IMR-90 (cell line): ENCODE data around the gene ASTN2. TPM values are rescaled to one million over a fixed set of nuclear protein-coding genes. Genes with fewer than 3 reads are reported as not detected.

Source experiments
- ATAC-seq: fragments of 200-7000 bp; cut with Tn5 transposase; 2 replicates; pipeline ENCODE4 v1.9.1; 2020; ENCODE audit warnings: low read depth, mild to moderate bottlenecking, moderate library complexity
- BruUV-seq: library from RNA; stranded (reverse); fragments of 400-500 nt; replicated peaks from 2 replicates; lab custom pipeline; 2021; lab: Mats Ljungman, UMichigan
- CTCF ChIA-PET: fragments of 300-600 bp; formaldehyde crosslinking; extraction: SDS; loops from one replicate; lab custom pipeline; 2021; ENCODE audit warnings: antibody characterized with exemption; lab: Yijun Ruan, JAX
- POLR2A ChIA-PET: fragments of 300-600 bp; sonication (Branson Sonifier 250); formaldehyde crosslinking; loops from one replicate; lab custom pipeline; 2022; ENCODE audit warnings: antibody characterized with exemption; ENCODE audit not compliant: unreplicated experiment; lab: Charles Lee
- DNase-seq: peaks from one replicate; pipeline ENCODE4 v3.0.0; 2013
- H2AFZ ChIP-seq: replicated peaks from 2 replicates; pipeline ENCODE3; 2013; ENCODE audit warnings: low read length, mild to moderate bottlenecking; ENCODE audit not compliant: poor library complexity
- H2AK5ac ChIP-seq: 2 replicates; pipeline ENCODE4 v1.6.1; 2013; ENCODE audit warnings: low read depth, low read length, inconsistent platforms
- H2AK9ac ChIP-seq: replicated peaks from 2 replicates; pipeline ENCODE3; 2013; ENCODE audit warnings: mild to moderate bottlenecking, low read depth, low read length, moderate library complexity; ENCODE audit not compliant: poor library complexity
- H2BK120ac ChIP-seq: 2 replicates; pipeline ENCODE4 v1.6.1; 2013; ENCODE audit warnings: low read depth, low read length, inconsistent platforms
- H2BK15ac ChIP-seq: 3 replicates; pipeline ENCODE4 v1.6.1; 2013; ENCODE audit warnings: low read depth, low read length, inconsistent platforms
- H2BK20ac ChIP-seq: 2 replicates; pipeline ENCODE4 v1.6.1; 2013; ENCODE audit warnings: low read depth, mild to moderate bottlenecking, inconsistent platforms, low read length, moderate library complexity
- H2BK5ac ChIP-seq: 2 replicates; pipeline ENCODE4 v1.6.1; 2013; ENCODE audit warnings: mild to moderate bottlenecking, low read depth, low read length, inconsistent platforms; ENCODE audit not compliant: poor library complexity, severe bottlenecking
- H3K14ac ChIP-seq: replicated peaks from 2 replicates; pipeline ENCODE4 v1.6.1; 2013; ENCODE audit warnings: low read depth, low read length, inconsistent platforms
- H3K18ac ChIP-seq: 2 replicates; pipeline ENCODE4 v1.6.1; 2013; ENCODE audit warnings: low read depth, low read length, control low read depth
- H3K23ac ChIP-seq: 2 replicates; pipeline ENCODE4 v1.6.1; 2013; ENCODE audit warnings: low read depth, low read length, inconsistent platforms
- H3K27ac ChIP-seq: 2 replicates; pipeline ENCODE4 v1.5.1; 2013; ENCODE audit warnings: mild to moderate bottlenecking, control low read depth, low read length; ENCODE audit not compliant: insufficient read depth
- H3K27me3 ChIP-seq: 2 replicates; pipeline ENCODE4 v1.6.1; 2013; ENCODE audit warnings: low read length; ENCODE audit not compliant: control insufficient read depth, insufficient read depth
- H3K36me3 ChIP-seq: 2 replicates; pipeline ENCODE4 v1.6.1; 2013; ENCODE audit warnings: low read length, mixed read lengths; ENCODE audit not compliant: control insufficient read depth, insufficient read depth
- H3K4ac ChIP-seq: 2 replicates; pipeline ENCODE4 v1.6.1; 2013; ENCODE audit warnings: low read depth, low read length, inconsistent platforms
- H3K4me1 ChIP-seq: 2 replicates; pipeline ENCODE4 v1.6.1; 2013; ENCODE audit warnings: low read length, mixed read lengths; ENCODE audit not compliant: control insufficient read depth, insufficient read depth
- H3K4me2 ChIP-seq: 2 replicates; pipeline ENCODE4 v1.6.1; 2013; ENCODE audit warnings: low read depth, mild to moderate bottlenecking, control low read depth, low read length, moderate library complexity
- H3K4me3 ChIP-seq: 2 replicates; pipeline ENCODE4 v1.5.1; 2013; ENCODE audit warnings: low read depth, mild to moderate bottlenecking, control low read depth, low read length, moderate library complexity; ENCODE audit not compliant: insufficient read depth
- H3K56ac ChIP-seq: 2 replicates; pipeline ENCODE4 v1.6.1; 2013; ENCODE audit warnings: low read length, inconsistent platforms; ENCODE audit not compliant: insufficient read depth; ENCODE audit errors: extremely low read depth
- H3K79me1 ChIP-seq, 2 experiments: 2 replicates each; pipeline ENCODE4 v1.6.1; 2013; ENCODE audit warnings: low read length in 2 of 2, inconsistent platforms in 1 of 2, low read depth in 1 of 2
- H3K9ac ChIP-seq: 2 replicates; pipeline ENCODE4 v1.6.1; 2013; ENCODE audit warnings: low read depth, low read length, control low read depth
- H3K9me1 ChIP-seq: 2 replicates; pipeline ENCODE4 v1.6.1; 2013; ENCODE audit warnings: low read length, inconsistent platforms; ENCODE audit not compliant: insufficient read depth
- H3K9me3 ChIP-seq: 2 replicates; pipeline ENCODE4 v1.6.1; 2013; ENCODE audit warnings: low read length; ENCODE audit not compliant: control insufficient read depth, insufficient read depth
- H4K20me1 ChIP-seq: 2 replicates; pipeline ENCODE4 v1.6.1; 2013; ENCODE audit warnings: low read length, inconsistent platforms; ENCODE audit not compliant: insufficient read depth
- H4K5ac ChIP-seq: 2 replicates; pipeline ENCODE4 v1.6.1; 2013; ENCODE audit warnings: mild to moderate bottlenecking, low read depth, low read length, control low read depth
- H4K8ac ChIP-seq, 2 experiments: 2 replicates each; pipeline ENCODE4 v1.6.1; 2013; ENCODE audit warnings: low read depth in 2 of 2, low read length in 2 of 2, control low read depth in 1 of 2, inconsistent platforms in 1 of 2
- H4K91ac ChIP-seq: 2 replicates; pipeline ENCODE4 v1.6.1; 2013; ENCODE audit warnings: low read depth, low read length, inconsistent platforms; ENCODE audit not compliant: insufficient read depth
- BHLHE40 ChIP-seq: fragments of 150-350 bp; IDR thresholded peaks from 2 replicates; pipeline ENCODE4 v1.6.1; 2016; ENCODE audit warnings: mild to moderate bottlenecking, low read depth, low read length
- RAD21 ChIP-seq: IDR thresholded peaks from 2 replicates; pipeline ENCODE4 v1.6.1; 2012; ENCODE audit warnings: low read length, improper control_type of control experiment
- WGBS, 2 experiments: methylation state at CpG; one replicate each; pipeline versions ENCODE4 v1.1.5 to v1.1.7; 2013; ENCODE audit warnings: missing lambda C conversion rate in 2 of 2; ENCODE audit not compliant: insufficient read length in 1 of 2; ENCODE audit errors: extremely low coverage in 2 of 2; 5-methylcytosine and 5-hydroxymethylcytosine counted together
- dilution Hi-C: fragments of 300-500 bp; cut with HindIII; formaldehyde crosslinking; loops from one replicate; pipeline ENCODE4 v1.14.3; 2018; ENCODE audit warnings: low sequenced_read_pairs; ENCODE audit not compliant: unreplicated experiment
- in situ Hi-C: fragments of 300-500 bp; cut with MboI; formaldehyde crosslinking; loops from 3 replicates; pipeline ENCODE4 v1.14.3; 2019; ENCODE audit warnings: low sequenced_read_pairs, inconsistent platforms, mixed read lengths
- intact Hi-C: fragments of 100-400 bp; cut with micrococcal nuclease; formaldehyde crosslinking; loops from 2 replicates; pipeline ENCODE4 v1.10.0; 2022
- polyA plus RNA-seq, 3 experiments: library from polyadenylated mRNA; depleted of rRNA; stranded (reverse); fragments of >200 nt; gene quantifications; 2 replicates each; pipeline ENCODE4 v1.2.3, GENCODE V29; 2012; ENCODE audit warnings: low replicate concordance in 1 of 3
- total RNA-seq: library from RNA; depleted of rRNA; stranded (reverse); fragments of >200 nt; gene quantifications from 2 replicates; pipeline ENCODE4 v1.2.3, GENCODE V29; 2012

The ASTN2 gene
- total and polyA plus RNA-seq, 2 of the 4 experiments (the other 2 are of a cell fraction), result 3.8 to 6.8 TPM

- no peaks in the 10 kb centered on the region for H3K9me3 ChIP-seq
- no peak overlapping the region for H3K4ac ChIP-seq
- no peak for DNase-seq
- no peak overlapping the region for H4K8ac ChIP-seq
- H2BK20ac ChIP-seq, result no peak overlapping the region
- no peak overlapping the region for H3K27ac ChIP-seq
- no peaks in the 10 kb centered on the region for H3K36me3 ChIP-seq
- H3K18ac ChIP-seq, result no peak overlapping the region
- H3K9ac ChIP-seq, result no peak overlapping the region
- H2BK120ac ChIP-seq, result no peak overlapping the region
- no peak overlapping the region for H3K4me2 ChIP-seq
- H3K14ac ChIP-seq, result no peak overlapping the region
- no peak for ATAC-seq
- intact Hi-C loops, result no loop called here
- peaks cover 4% of the 10 kb centered on the region; the same call in 1 of the 2 replicates for H3K27me3 ChIP-seq
- CTCF ChIA-PET, result no interaction called here
- no peak overlapping the region for H3K56ac ChIP-seq
- no TSS peak for BruUV-seq
- no peak overlapping the region for H3K23ac ChIP-seq
- in situ Hi-C loops, result no loop called here
- TF ChIP-seq BHLHE40, result no peak
- no peak for TF ChIP-seq RAD21
- no peak overlapping the region for H4K91ac ChIP-seq
- H2AK5ac ChIP-seq, result no peak overlapping the region
- no peaks in the 10 kb centered on the region for H3K9me1 ChIP-seq
- POLR2A ChIA-PET, result no interaction called here
- no peak overlapping the region for H2AFZ ChIP-seq
- H2BK5ac ChIP-seq, result no peak overlapping the region
- H4K20me1 ChIP-seq, result no peaks in the 10 kb centered on the region
- no peak overlapping the region for H2AK9ac ChIP-seq
- dilution Hi-C loops, result no loop called here
- H4K5ac ChIP-seq, result no peak overlapping the region
- H3K4me1 ChIP-seq, result peaks cover 2% of the 10 kb centered on the region; the same call in 1 of the 2 replicates
- 33% methylated on average over 1 of the region's 6 CpGs; no CpG with 5 or more reads in 1 of the 2 experiments for WGBS, 2 experiments
- H3K79me1 ChIP-seq, result no peaks in the 10 kb centered on the region
- no peak overlapping the region for H3K4me3 ChIP-seq
- H2BK15ac ChIP-seq, result no peak overlapping the region
Observed at GRCh38 chr9:116792271-116792670, 622.6 kb downstream of the ASTN2 start.
